ENCODE measurements around the gene SDK2. TPM values are rescaled to one million over a fixed set of nuclear protein-coding genes. Genes with fewer than 3 reads are reported as not detected.

The SDK2 gene
- total RNA-seq, 1 donor from 2014 or later: 11.2 TPM

- no peaks in the 10 kb centered on the region for H3K9me3 ChIP-seq (ENCODE audit: insufficient read depth, low read depth, low read length)
- H3K4me2 ChIP-seq (ENCODE audit: low read length): no peak overlapping the region
- no peaks in the 10 kb centered on the region for H4K20me1 ChIP-seq (ENCODE audit: insufficient read depth, low read length)
- H2AFZ ChIP-seq (ENCODE audit: low read depth, low read length): no peak overlapping the region
- no peaks in the 10 kb centered on the region for H3K4me1 ChIP-seq (ENCODE audit: insufficient read depth, low read length)
- no peak overlapping the region for H3K4me3 ChIP-seq (ENCODE audit: insufficient read depth, low read depth, low read length)
- no peak overlapping the region for H3K9ac ChIP-seq (ENCODE audit: low read length)
- Mint-ChIP-seq H3K27ac (ENCODE audit: unreplicated experiment) (no peak overlapping the region), H3K4me3 (ENCODE audit: unreplicated experiment) (no peak overlapping the region), H3K27me3 (ENCODE audit: low read depth, unreplicated experiment) (peaks cover 17% of the 10 kb centered on the region), H3K9me3 (ENCODE audit: unreplicated experiment) (peaks cover 6% of the 10 kb centered on the region), H3K36me3 (ENCODE audit: low read depth, unreplicated experiment) (peaks cover 2% of the 10 kb centered on the region), H3K4me1 (ENCODE audit: low read depth, unreplicated experiment) (no peaks in the 10 kb centered on the region)
- H3K79me2 ChIP-seq (ENCODE audit: insufficient read depth, low read length): no peaks in the 10 kb centered on the region
- DNase-seq (ENCODE audit: low read depth): no peak
- no peak overlapping the region for H3K27ac ChIP-seq (ENCODE audit: low read depth, low read length)
- H3K27me3 ChIP-seq (ENCODE audit: insufficient read depth, low read length): peaks cover 7% of the 10 kb centered on the region
- H3K36me3 ChIP-seq (ENCODE audit: insufficient read depth, low read length): no peaks in the 10 kb centered on the region
- FAIRE-seq: no peak
- TF ChIP-seq EZH2 (IDR thresholded peaks at IDR 0.05; ENCODE audit: insufficient read depth, low read length) (no peak), CTCF (IDR thresholded peaks at IDR 0.05; ENCODE audit: insufficient read depth, low read depth, low read length) (no peak)
Measured at GRCh38 chr17:73508057-73508930, 136.0 kb downstream of the SDK2 start.

GRCh38 chr17:73506470-73507435, 137.5 kb downstream of the SDK2 start:
- H3K27me3 ChIP-seq (ENCODE audit: insufficient read depth, low read length): peaks cover 3% of the 10 kb centered on the region
- H3K27me3 Mint-ChIP-seq (ENCODE audit: low read depth, unreplicated experiment): peaks cover 17% of the 10 kb centered on the region
- FAIRE-seq (no peak), DNase-seq (ENCODE audit: low read depth) (no peak)
- TF ChIP-seq CTCF (IDR thresholded peaks at IDR 0.05; ENCODE audit: insufficient read depth, low read depth, low read length): no peak
- TF ChIP-seq EZH2 (IDR thresholded peaks at IDR 0.05; ENCODE audit: insufficient read depth, low read length): no peak
- H3K9ac ChIP-seq (ENCODE audit: low read length): no peak overlapping the region
- H3K27ac Mint-ChIP-seq (ENCODE audit: unreplicated experiment): no peak overlapping the region
- no peak overlapping the region for H2AFZ ChIP-seq (ENCODE audit: low read depth, low read length)
- no peak overlapping the region for H3K4me2 ChIP-seq (ENCODE audit: low read length)
- peaks cover 8% of the 10 kb centered on the region for H3K9me3 Mint-ChIP-seq (ENCODE audit: unreplicated experiment)
- H4K20me1 ChIP-seq (ENCODE audit: insufficient read depth, low read length): no peaks in the 10 kb centered on the region
- H3K4me1 ChIP-seq (ENCODE audit: insufficient read depth, low read length): no peaks in the 10 kb centered on the region
- H3K9me3 ChIP-seq (ENCODE audit: insufficient read depth, low read depth, low read length): no peaks in the 10 kb centered on the region
- no peaks in the 10 kb centered on the region for H3K79me2 ChIP-seq (ENCODE audit: insufficient read depth, low read length)
- H3K36me3 Mint-ChIP-seq (ENCODE audit: low read depth, unreplicated experiment): peaks cover 3% of the 10 kb centered on the region
- no peak overlapping the region for H3K4me3 ChIP-seq (ENCODE audit: insufficient read depth, low read depth, low read length)
- no peak overlapping the region for H3K4me3 Mint-ChIP-seq (ENCODE audit: unreplicated experiment)
- H3K4me1 Mint-ChIP-seq (ENCODE audit: low read depth, unreplicated experiment): no peaks in the 10 kb centered on the region
- H3K27ac ChIP-seq (ENCODE audit: low read depth, low read length): no peak overlapping the region
- H3K36me3 ChIP-seq (ENCODE audit: insufficient read depth, low read length): no peaks in the 10 kb centered on the region
